Astrocyte of the cerebellum (primary cell): Measurements from ENCODE around the gene ARHGAP23.

Experiments used
- DNase-seq: peaks from one replicate; pipeline ENCODE4 v3.0.0-alpha.2; 2011; ENCODE audit warnings: low read depth
- H3K4me3 ChIP-seq: 2 replicates; pipeline ENCODE4 v1.5.1; 2011; ENCODE audit warnings: mild to moderate bottlenecking, low read depth, low read length, moderate library complexity
- in situ Hi-C: cut with HindIII; loops from 2 replicates; pipeline ENCODE4 v1.10.0; 2017; ENCODE audit warnings: low sequenced_read_pairs
- TF ChIP-seq, protein P1 (sequence below): IDR thresholded peaks from 2 replicates; pipeline ENCODE4 v1.5.1; 2012; ENCODE audit warnings: low read length, low read depth, moderate library complexity, mild to moderate bottlenecking; ENCODE audit errors: missing control alignments

Gene ARHGAP23

GRCh38 chr17:38442548-38442947, 14.3 kb downstream of the ARHGAP23 start:
- in situ Hi-C loops: no loop called here
- DNase-seq: no peak
- no peak overlapping the region for H3K4me3 ChIP-seq
- TF ChIP-seq, protein P1, sequence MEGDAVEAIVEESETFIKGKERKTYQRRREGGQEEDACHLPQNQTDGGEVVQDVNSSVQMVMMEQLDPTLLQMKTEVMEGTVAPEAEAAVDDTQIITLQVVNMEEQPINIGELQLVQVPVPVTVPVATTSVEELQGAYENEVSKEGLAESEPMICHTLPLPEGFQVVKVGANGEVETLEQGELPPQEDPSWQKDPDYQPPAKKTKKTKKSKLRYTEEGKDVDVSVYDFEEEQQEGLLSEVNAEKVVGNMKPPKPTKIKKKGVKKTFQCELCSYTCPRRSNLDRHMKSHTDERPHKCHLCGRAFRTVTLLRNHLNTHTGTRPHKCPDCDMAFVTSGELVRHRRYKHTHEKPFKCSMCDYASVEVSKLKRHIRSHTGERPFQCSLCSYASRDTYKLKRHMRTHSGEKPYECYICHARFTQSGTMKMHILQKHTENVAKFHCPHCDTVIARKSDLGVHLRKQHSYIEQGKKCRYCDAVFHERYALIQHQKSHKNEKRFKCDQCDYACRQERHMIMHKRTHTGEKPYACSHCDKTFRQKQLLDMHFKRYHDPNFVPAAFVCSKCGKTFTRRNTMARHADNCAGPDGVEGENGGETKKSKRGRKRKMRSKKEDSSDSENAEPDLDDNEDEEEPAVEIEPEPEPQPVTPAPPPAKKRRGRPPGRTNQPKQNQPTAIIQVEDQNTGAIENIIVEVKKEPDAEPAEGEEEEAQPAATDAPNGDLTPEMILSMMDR: no peak

DNA sequence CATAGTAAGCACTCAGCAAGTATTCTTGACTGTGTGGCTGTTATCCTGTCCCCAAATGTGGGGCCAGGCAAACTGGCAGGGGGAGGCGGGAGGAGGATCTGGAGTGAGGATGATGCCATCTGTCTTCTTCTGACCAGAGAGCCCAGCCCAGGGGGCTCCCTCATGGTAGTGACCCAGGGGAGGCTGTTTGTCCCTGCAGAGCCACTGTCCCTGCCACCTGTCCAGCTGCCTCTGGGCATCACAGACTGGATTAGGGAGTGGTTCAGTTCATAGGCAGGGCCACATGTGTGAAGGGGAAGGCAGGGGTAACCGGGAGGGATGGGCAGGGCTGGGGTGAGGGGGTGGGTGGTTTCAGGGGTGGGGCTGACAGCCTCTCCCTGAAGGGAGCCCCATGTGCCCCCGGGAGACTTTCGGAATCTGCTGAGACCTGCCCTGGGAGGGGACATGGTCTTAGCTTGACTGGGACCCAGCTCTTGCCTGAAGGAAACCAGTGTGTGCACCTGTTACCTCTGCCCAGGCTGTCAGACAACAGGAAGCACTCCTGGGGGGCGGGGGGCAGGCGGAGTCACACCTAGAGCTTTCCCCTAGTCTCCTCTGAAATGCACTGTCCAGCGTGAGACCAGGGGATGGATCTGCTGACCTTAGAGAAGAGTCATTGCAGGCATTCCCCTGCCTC, 15.2 kb downstream of the ARHGAP23 start:
- DNase-seq: no peak
- TF ChIP-seq, protein P1: no peak
- in situ Hi-C loops: no loop called here
- no peak overlapping the region for H3K4me3 ChIP-seq

- H3K4me3 ChIP-seq: no peak overlapping the region
- in situ Hi-C loops: no loop called here
These were observed 15.9 kb downstream of the ARHGAP23 start for GRCh38 chr17:38444151-38444550.

GRCh38 chr17:38447502-38448085, 19.3 kb downstream of the ARHGAP23 start:
- no peak overlapping the region for H3K4me3 ChIP-seq
- no peak for DNase-seq
- TF ChIP-seq, protein P1: no peak
- in situ Hi-C loops: no loop called here

More at GRCh38 chr17:38444151-38444550, 15.9 kb downstream of the ARHGAP23 start:
- TF ChIP-seq, protein P1: peak; percentile 92
- DNase-seq: no peak

GRCh38 chr17:38448208-38448771, 20.0 kb downstream of the ARHGAP23 start:
- no peak overlapping the region for H3K4me3 ChIP-seq
- in situ Hi-C loops: no loop called here
- TF ChIP-seq, protein P1: no peak
- DNase-seq: no peak

DNA sequence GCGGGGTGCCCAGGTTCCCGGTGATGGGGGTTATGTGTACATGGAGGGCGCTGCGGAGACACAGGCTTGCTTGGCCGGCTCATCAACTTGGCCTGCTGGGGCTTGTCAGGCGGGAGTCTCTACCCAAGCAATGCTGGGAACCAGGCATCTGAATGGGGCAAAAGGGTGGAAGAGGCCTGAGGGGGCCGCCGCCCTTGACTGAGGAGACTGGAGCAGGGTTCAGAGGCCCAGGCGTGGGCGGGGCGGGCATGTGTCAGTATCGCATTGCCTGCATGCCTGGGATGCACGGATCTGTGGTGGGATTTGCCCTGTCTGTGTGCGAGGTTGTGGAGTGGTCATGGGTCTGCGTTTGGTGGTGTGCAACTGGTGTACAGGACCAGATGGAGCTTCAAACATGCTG, 21.1 kb downstream of the ARHGAP23 start:
- in situ Hi-C loops: no loop called here

More for the DNA sequence above, 21.1 kb downstream of the ARHGAP23 start:
- no peak overlapping the region for H3K4me3 ChIP-seq
- no peak for DNase-seq
- TF ChIP-seq, protein P1: no peak
